Central memory CD4-positive, alpha-beta T cell (primary cell): Measurements from ENCODE around the gene ZSWIM1.

Experiments used
- DNase-seq: peaks from one replicate; pipeline ENCODE4 v3.0.0; 2022

ZSWIM1 gene

GRCh38 chr20:45933266-45934045 lies 52.4 kb downstream of the ZSWIM1 start:
- DNase-seq: peak; percentile 50

GRCh38 chr20:45934046-45934585 lies 53.1 kb downstream of the ZSWIM1 start:
- no peak for DNase-seq
